Fibroblast of the aortic adventitia (primary cell): Measurements from ENCODE around the gene ITPR1. TPM values are rescaled to one million over a fixed set of nuclear protein-coding genes. Genes with fewer than 3 reads are reported as not detected.

Experiments used
- DNase-seq: peaks from one replicate; pipeline ENCODE4 v3.0.0-alpha.2; 2010; ENCODE audit warnings: low read depth
- H3K4me3 ChIP-seq: 2 replicates; pipeline ENCODE4 v1.5.1; 2011; ENCODE audit warnings: low read depth, mild to moderate bottlenecking, control low read depth, low read length, moderate library complexity
- CTCF ChIP-seq: IDR thresholded peaks from 2 replicates; pipeline ENCODE4 v1.5.1; 2011; ENCODE audit warnings: mild to moderate bottlenecking, low read length, control low read depth, inconsistent platforms; ENCODE audit not compliant: insufficient read depth
- total RNA-seq: library from RNA; depleted of rRNA; stranded (reverse); fragments of >200 nt; gene quantifications from 2 replicates; pipeline ENCODE4 v1.2.3, GENCODE V29; 2012; ENCODE audit warnings: low replicate concordance

The ITPR1 gene
- total RNA-seq, 1 donor: 8.9 TPM

DNA sequence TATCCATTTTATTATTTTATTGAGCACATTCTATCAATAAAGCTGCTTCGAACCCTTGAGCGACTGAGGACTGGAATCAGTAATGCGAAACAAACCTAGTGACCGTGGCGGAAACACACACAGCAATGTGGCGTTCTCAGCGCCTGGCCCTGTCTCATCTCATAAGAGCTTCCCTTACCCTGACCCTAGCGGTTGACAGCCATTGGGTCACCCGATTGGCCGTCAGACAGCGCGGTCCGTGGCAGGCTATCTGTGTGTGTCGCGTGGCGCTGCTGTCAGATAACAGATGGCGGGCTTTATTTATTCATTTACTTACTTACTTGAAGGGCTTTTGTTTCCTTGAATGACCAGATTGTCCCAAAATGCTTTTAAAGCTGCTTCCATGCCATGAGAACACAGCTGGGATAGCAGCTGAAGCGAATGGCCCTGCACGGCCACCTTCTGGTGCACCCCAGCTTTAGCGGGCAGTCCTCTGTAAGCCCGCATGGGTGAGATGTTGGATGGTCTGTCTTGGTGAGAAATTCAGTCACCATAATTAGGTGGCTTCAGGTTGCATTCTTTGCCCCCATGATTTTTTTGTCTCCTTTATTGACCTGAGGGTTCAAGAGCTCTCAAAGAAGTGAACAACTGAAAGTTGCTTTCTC is 270.6 kb downstream of the ITPR1 start:
- no peak for DNase-seq

DNA sequence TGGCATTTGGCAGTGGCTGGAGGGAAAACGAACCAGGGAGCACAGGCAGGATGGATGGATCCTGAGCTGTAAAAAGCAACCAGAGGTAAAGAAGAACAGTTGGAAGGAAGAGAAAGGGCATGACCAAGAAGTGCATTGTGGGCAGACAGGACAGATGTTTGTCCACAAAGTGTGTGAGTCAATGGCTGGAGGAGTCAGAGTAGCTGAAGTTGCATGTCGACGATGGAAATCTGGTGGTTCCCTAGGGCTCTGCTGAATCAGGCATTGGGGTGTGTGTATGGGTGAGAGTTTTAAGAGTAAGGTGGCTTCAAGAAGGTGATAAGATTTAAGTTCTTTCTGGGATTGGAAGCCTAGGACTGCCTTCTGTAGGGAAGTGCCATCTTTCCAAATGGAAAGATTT is 272.1 kb downstream of the ITPR1 start:
- TF ChIP-seq CTCF: no peak
- H3K4me3 ChIP-seq: no peak overlapping the region
- DNase-seq: no peak

More for the DNA sequence above, 270.6 kb downstream of the ITPR1 start:
- H3K4me3 ChIP-seq: no peak overlapping the region
- TF ChIP-seq CTCF: no peak

DNA sequence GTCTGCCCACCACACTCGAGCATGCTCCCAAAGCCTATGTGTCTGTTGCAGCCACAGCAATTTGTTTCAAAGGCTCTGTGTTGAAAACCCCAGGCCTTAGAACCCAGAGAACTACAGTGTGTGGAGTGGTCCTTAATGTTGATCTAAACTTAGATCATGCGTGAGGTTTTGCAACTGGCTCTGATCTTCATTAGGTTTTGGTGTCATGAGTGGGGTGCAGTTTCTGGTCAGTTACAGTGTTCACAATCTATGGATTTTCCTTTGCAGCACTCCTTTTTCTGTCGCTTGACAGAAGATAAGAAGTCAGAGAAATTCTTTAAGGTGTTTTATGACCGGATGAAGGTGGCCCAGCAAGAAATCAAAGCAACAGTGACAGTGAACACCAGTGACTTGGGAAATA is 273.1 kb downstream of the ITPR1 start:
- DNase-seq: no peak
- no peak for TF ChIP-seq CTCF
- no peak overlapping the region for H3K4me3 ChIP-seq

GRCh38 chr3:4766716-4767499 is 273.8 kb downstream of the ITPR1 start:
- DNase-seq: no peak
- no peak for TF ChIP-seq CTCF
- H3K4me3 ChIP-seq: no peak overlapping the region

DNA sequence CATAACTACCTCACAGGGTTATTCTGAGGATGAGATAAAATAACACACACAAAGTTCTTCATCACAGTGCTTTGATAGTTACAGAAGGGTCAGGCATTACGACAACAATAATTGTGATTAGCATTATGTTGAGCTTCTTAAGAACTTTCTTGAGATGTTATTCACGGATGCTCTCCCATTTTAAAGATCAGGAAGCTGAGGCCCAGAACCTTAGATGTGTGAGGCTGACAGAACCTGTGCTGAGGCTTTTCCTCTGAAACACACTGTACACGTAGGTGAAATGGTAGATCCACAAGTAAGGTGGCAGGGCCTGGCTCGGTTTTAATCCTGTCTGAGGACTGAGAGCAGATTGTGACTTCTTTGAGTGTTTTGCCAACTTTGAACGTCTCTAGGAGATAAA is 274.9 kb downstream of the ITPR1 start:
- DNase-seq: no peak
- no peak overlapping the region for H3K4me3 ChIP-seq
- TF ChIP-seq CTCF: no peak

DNA sequence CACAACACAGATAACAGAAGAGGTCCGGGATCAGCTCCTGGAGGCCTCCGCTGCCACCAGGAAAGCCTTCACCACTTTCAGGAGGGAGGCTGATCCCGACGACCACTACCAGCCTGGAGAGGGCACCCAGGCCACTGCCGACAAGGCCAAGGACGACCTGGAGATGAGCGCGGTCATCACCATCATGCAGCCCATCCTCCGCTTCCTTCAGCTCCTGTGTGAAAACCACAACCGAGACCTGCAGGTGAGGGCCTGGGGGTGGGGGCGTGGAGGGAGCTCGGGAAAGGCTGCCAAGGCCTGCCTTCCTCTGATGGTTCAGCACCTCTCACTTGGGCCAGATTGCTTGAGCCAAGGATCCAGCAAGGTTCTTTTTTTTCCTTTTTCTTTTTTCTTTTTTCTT is 275.4 kb downstream of the ITPR1 start:
- no peak for DNase-seq
- no peak overlapping the region for H3K4me3 ChIP-seq
- TF ChIP-seq CTCF: no peak
